WERI-Rb-1 (cell line): ENCODE data around the gene PARD3B.

Experiments
- DNase-seq: peaks from one replicate; pipeline ENCODE4 v3.0.0-alpha.2; 2020
- H3K27ac ChIP-seq: fragments of 250-450 bp; sonication (Bioruptor Pico); 2 replicates; pipeline ENCODE4 v1.5.1; 2020; ENCODE audit warnings: mild to moderate bottlenecking, moderate library complexity
- H3K27me3 ChIP-seq: fragments of 250-450 bp; sonication (Bioruptor Pico); 2 replicates; pipeline ENCODE4 v1.5.1; 2021; ENCODE audit warnings: mild to moderate bottlenecking, low read depth, moderate library complexity; ENCODE audit not compliant: insufficient read depth, severe bottlenecking
- H3K36me3 ChIP-seq: fragments of 250-450 bp; sonication (Bioruptor Pico); 2 replicates; pipeline ENCODE4 v1.5.1; 2020; ENCODE audit warnings: mild to moderate bottlenecking, moderate library complexity
- H3K4me3 ChIP-seq: 2 replicates; pipeline ENCODE4 v1.5.1; 2011; ENCODE audit warnings: low read depth, mild to moderate bottlenecking, control low read depth, low read length
- H3K9me3 ChIP-seq: fragments of 250-450 bp; sonication (Bioruptor Pico); 2 replicates; pipeline ENCODE4 v1.5.1; 2021; ENCODE audit warnings: mild to moderate bottlenecking, moderate library complexity; ENCODE audit not compliant: severe bottlenecking
- CTCF ChIP-seq: IDR thresholded peaks from 2 replicates; pipeline ENCODE4 v1.5.1; 2011; ENCODE audit warnings: low read depth, mild to moderate bottlenecking, control low read depth, inconsistent platforms, low read length

PARD3B gene

GRCh38 chr2:204944927-204945326 is 399.7 kb downstream of the PARD3B start:
- no peak for TF ChIP-seq CTCF
- H3K27ac ChIP-seq: no peak overlapping the region

GRCh38 chr2:204945376-204945775 is 400.1 kb downstream of the PARD3B start:
- Histone ChIP-seq H3K27me3 (no peaks in the 10 kb centered on the region), H3K4me3 (no peak overlapping the region), H3K27ac (no peak overlapping the region), H3K36me3 (no peaks in the 10 kb centered on the region), H3K9me3 (no peaks in the 10 kb centered on the region)
- DNase-seq: no peak
- TF ChIP-seq CTCF: no peak

More at GRCh38 chr2:204944927-204945326, 399.7 kb downstream of the PARD3B start:
- Histone ChIP-seq H3K4me3 (no peak overlapping the region), H3K36me3 (no peaks in the 10 kb centered on the region), H3K27me3 (no peaks in the 10 kb centered on the region), H3K9me3 (no peaks in the 10 kb centered on the region)
- DNase-seq: no peak

GRCh38 chr2:204946892-204947291 is 401.6 kb downstream of the PARD3B start:
- Histone ChIP-seq H3K27ac (no peak overlapping the region), H3K9me3 (no peaks in the 10 kb centered on the region), H3K27me3 (no peaks in the 10 kb centered on the region), H3K36me3 (no peaks in the 10 kb centered on the region), H3K4me3 (no peak overlapping the region)
- no peak for TF ChIP-seq CTCF
- no peak for DNase-seq

- no peaks in the 10 kb centered on the region for H3K9me3 ChIP-seq
- H3K36me3 ChIP-seq: no peaks in the 10 kb centered on the region
- H3K4me3 ChIP-seq: no peak overlapping the region
- no peak for DNase-seq
- H3K27ac ChIP-seq: no peak overlapping the region
- no peak for TF ChIP-seq CTCF
- H3K27me3 ChIP-seq: no peaks in the 10 kb centered on the region
Observed at GRCh38 chr2:204947405-204947804, 402.1 kb downstream of the PARD3B start.

GRCh38 chr2:204948024-204948763 is 402.9 kb downstream of the PARD3B start:
- H3K36me3 ChIP-seq: no peaks in the 10 kb centered on the region
- TF ChIP-seq CTCF: no peak
- DNase-seq: no peak
- no peaks in the 10 kb centered on the region for H3K9me3 ChIP-seq
- no peak overlapping the region for H3K27ac ChIP-seq
- H3K4me3 ChIP-seq: no peak overlapping the region
- no peaks in the 10 kb centered on the region for H3K27me3 ChIP-seq

- Histone ChIP-seq H3K36me3 (no peaks in the 10 kb centered on the region), H3K27ac (no peak overlapping the region), H3K27me3 (no peaks in the 10 kb centered on the region), H3K4me3 (no peak overlapping the region), H3K9me3 (no peaks in the 10 kb centered on the region)
- TF ChIP-seq CTCF: no peak
- DNase-seq: no peak
Observed at GRCh38 chr2:204948822-204949221, 403.5 kb downstream of the PARD3B start.
